8988T (cell line): ENCODE data around the gene GAB3.
"Not testable (repeated sequence)": the region's sequence is repeated elsewhere in the genome, so short reads cannot be mapped to it uniquely, and the experiment has no call there.

Experiments
- DNase-seq: peaks from one replicate; pipeline ENCODE4 v3.0.0; 2011

Gene GAB3

DNA sequence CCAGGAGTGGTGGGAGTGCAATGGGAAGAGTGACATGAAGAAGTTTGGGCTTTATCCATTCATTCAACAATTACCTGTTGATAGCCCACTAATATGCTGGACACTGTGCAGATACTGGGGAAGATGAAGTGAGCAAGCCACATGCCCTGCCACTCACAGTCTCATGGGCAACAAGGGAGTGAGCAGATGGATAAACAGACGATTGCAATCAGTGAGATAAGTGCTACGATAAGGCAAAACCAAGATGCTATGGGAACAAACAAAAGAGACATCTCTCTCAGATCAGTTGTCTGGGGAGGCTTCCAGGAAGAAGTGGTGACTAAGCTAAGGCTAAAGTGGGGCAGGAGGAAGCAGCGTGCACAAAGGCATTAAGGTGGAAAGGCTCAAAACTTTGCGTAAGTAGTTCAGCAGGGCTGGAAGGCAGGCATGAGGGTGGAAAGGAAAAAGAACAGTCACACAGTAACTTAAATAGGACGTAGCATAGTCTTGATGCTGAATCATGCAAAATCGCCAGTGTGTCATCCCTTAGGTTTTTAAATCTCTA, 31.7 kb downstream of the GAB3 start:
- DNase-seq: no peak

DNA sequence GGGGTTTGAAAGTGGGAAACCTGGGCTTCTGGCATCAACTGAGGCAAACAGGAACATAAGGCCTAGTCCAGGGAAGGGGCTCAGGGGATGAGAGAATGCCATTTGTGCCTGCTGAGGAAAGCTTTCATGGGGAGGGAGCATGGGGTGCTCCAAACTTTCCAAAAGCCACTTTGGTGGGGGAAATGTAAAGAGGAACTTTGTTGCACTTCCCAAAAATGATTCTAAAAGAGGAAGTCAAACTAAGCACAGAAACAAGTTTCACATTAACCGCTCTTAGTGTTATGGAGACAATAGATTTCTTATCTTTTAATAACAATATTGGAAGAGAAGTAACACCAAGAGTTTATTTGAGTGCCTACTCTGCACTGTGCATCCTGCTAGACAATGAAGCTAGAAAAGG, 32.3 kb downstream of the GAB3 start:
- no peak for DNase-seq

DNA sequence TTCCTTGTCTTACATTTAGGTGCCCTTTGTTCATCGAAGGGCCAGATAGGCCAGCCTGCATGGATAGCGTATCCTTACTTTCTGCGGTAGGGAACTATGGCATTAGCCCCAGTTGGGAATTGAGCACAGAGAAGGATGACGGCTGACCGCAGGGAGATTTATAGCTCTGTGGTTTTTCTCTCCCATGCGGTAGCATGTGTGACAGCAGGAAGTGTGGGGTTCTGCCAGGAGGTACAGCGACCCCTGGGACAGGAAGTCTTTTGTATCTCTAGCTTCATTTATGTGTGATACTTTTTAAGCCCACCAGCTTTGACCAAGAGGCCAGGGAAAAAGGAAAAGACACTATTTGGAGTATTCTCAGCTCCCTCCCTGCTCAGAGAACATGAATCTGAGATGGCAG, 33.1 kb downstream of the GAB3 start:
- no peak for DNase-seq

DNA sequence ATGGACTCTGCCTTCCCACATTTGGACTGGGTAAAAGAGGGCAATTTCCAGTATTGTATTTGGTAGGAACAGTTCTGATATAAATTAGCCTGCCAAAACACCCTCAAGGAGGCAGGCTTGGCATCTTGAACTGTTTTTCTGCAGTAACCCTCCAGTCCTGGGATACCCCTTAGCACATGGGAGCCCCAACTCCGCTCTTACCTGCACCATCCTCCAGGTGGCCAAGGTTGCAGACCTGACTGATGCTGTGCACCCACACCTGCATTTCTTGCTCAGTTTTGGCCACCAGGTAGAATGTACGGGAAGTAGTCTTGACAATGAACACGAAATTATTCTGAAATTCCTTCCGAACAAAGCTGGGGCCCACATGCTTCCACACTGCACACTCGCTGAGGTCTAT, 35.1 kb downstream of the GAB3 start:
- no peak for DNase-seq

DNA sequence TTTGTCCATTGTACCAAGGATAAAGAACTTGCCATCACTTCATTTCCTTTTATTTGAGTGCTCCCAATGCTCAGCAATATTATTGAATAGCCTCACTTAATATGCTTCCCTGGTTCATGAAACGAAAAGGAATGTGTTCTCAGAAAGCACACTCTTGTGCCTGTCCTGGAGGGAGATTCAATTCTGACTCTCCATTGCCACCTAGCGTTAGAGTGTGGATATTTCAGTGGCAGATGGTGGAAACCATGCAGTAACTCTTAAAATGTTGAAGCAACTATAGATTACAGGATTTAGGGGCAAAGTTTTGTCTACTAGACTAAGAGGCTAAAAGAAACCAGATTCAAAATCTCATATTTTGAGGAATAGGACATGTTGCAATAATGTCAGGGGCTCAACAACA, 36.0 kb downstream of the GAB3 start:
- DNase-seq: no peak

DNA sequence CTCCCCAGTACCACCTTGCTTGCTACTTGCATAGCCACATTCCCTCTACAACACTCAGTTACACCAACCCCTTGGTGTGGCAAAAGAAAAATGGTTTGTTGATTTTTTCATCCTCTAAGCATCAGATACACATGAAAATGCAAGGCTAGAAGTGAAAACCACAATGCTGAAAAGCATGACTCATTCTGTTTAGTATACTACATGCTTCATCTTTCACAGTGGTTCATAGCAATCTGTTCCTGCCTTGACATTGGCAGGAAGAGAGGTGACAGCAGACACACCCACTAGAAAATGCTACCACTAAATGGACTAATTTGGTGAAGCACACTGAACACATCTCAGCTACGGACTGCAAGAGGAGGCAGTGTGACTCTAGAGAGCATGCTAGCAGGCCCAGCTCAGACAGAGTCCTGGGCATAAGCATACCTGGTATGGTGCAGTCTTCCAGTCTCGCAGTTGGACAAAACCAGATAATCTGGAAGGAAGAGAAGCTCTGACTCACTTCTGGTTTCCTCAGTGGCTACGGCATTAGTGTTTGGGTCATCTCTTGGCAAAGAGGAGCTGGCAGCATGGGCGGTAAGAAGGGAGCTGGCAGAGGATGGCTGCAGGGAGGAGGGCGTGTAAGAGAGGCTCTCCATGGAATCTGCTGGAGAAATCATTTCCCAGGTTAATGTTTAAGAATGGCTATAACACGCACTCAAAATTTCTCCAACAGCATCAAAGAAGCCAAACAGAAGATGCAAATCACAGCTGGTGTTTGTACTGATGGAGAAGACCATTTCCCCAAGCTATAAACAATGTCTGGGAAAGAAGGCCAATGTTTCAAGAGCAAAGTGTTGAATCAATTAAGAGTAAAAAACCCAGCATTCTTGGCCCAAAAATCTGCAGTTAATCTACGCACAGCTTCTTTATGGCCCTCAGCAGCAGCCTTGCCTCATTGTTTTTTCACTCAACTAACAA, 37.8 kb downstream of the GAB3 start:
- DNase-seq: no peak

DNA sequence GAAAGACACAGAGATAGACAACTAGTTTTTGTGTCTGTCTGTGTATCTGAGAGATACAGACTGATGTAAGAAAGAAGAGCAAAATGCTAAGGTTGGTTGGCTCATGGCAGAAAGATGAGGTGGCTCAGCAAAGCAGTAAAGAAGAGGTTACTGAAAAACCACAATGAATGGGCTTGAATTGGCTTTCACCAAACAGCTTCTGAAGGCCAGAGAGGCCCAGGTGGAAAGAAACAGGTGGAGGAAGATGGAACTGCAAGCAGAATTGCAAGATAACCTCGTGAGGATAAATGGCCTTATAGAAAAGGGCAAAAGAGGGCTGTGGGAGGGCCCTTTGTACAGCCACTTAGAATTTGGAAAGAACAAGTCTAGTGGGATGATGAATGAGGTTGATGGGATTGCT, 39.6 kb downstream of the GAB3 start:
- DNase-seq: no peak

DNA sequence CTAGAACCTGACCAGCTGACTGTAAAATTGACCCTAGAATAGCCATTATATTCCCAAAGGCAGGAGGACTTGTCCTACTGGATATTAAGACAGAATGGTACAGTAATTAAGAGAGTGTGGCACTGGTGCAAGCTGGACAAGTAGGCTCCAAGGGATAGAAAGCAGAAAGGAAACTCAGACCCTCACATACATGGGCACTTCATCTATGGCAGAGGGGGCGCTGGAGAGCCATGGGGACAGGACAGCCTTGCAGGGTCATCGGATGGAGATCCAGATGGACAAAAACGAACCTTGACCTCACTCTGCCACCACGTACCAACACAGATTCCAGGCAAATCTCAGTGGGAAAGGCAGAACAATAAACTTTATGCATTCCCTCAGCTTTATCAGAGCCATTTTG, 40.6 kb downstream of the GAB3 start:
- DNase-seq: no peak

DNA sequence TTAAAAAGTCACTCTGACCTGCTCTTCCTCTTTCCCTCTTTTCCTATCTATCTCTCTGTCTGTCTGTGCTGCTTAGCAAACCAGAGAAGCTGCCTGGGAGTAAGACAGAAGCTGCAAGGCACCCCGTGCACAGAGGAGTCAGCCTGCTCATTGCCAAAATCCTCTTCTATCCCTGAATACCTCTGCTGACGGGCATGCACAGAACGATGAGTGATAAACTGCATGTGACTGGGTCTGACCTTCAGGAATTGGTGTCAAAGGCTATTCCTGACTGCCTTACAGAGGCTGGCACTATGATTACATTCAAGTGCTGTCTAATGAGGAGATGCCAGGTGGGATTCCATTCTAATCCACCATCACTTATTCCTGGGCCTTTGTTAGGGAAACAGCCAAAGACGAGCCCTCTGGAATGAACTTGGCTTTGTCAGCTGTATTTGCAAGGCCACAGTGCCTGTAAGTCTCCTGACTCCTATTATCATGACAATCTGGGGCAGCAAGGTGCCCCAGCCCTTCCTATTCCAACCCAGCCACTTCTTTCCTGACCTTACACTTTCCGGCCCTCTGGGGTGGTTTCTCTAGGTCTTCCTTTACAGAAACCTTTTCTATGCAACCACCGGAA, 52.1 kb downstream of the GAB3 start:
- DNase-seq: no peak

DNA sequence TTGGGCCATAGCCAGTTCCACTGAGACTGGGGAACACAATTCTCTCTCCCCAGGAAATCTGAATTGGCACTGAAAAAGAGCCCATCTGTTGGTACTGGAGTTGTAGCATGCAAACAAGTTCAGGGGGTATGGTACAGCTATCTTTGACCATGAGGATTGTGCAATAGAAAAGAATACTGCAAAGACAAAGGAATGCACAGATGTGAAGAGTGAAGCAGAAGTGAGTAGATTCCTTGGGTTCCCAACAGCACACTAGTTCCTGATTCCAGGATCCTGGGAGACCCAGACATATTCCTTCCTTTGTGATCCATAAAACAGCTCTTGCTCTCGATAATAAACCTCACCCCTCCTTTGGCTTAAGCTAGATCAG, 54.2 kb downstream of the GAB3 start:
- no peak for DNase-seq

DNA sequence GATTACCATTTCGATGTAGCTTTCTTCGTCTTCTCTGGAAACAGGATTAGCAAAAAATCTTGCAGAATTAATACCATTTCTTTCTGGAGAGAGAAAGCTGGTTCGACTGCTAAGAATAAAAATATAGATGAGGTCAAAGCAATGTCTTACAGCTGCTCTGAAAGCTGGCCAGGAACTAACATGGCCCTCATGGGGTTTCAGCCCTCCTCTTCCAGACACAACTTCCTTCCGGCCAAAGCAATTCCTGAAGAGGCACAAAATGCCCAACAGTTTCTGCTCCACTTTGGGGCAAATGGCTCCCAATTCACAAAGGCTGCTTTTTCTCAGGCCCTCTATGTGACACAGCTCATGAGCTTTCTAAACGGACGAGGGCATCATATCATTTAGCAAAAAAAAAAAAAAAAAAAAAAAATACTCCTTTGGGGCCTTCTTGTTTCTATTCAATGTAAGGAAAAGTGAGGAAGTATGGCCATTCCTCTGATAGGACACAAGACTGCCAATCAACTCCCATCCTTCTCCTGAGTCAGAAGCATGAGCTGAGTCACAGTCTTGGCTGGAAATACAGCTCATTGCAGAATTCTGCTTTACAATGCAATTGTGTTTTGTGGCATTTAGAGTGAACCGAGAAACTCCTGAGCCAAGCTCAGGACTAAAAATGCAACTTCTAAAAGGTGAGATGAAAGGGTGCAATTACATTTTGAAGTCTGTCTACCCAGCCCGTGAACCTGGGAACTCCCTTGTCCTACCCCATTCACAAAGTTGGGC, 54.8 kb downstream of the GAB3 start:
- DNase-seq: no peak

DNA sequence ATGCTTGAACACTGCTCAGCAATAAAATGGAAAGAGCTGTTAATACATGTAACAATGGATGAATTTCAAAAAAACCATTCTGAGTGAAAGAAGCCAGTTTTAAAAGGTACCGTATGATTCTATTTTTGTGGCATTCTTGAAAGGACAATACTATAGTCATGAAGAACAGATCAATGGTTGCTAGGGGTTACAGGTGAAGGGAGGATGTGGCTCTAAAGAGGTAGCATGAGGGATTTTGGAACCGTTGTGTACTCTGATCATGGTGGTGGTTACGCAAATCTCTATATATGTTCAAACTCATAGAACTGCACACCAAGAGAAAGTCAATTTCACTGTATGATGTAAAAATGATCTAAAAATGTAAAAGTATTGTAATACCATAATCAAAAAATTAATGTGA, 57.5 kb downstream of the GAB3 start:
- DNase-seq: no peak

DNA sequence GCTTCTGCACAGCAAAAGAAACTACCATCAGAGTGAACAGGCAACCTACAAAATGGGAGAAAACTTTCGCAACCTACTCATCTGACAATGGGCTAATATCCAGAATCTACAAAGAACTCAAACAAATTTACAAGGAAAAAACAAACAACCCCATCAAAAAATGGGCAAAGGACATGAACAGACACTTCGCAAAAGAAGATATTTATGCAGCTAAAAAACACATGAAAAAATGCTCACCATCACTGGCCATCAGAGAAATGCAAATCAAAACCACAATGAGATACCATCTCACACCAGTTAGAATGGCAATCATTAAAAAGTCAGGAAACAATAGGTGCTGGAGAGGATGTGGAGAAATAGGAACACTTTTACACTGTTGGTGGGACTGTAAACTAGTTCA, 60.4 kb downstream of the GAB3 start:
- not testable (repeated sequence) for DNase-seq

DNA sequence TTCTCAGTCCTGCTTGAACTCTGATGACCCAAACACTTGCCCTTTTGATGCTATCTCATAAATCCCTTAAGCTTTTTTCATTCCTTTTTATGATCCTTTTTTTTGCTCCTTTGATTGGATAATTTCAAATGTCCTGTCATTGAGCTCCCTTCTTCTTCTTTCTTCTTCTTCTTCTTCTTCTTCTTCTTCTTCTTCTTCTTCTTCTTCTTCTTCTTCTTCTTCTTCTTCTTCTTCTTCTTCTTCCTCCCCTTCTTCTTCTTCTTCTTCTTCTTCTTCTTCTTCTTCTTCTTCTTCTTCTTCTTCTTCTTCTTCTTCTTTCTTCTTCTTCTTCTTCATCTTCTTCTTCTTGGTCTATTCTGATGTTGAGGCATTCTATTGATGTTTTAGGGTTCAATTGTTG, 78.8 kb downstream of the GAB3 start:
- not testable (repeated sequence) for DNase-seq

DNA sequence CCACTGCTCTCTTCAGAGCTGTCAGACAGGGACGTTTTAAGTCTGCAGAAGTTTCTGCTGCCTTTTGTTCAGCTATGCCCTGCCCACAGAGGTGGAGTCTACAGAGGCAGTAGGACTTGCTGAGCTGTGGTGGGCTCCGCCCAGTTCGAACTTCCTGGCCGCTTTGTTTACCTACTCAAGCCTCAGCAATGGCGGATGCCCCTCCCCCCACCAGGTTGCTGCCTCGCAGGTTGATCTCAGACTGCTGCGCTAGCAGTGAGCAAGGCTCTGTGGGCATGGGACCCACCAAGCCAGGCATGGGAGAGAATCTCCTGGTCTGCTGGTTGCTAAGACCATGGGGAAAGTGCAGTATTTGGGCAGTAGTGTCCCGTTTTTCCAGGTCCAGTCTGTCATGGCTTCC, 80.0 kb downstream of the GAB3 start:
- DNase-seq: not testable (repeated sequence)

DNA sequence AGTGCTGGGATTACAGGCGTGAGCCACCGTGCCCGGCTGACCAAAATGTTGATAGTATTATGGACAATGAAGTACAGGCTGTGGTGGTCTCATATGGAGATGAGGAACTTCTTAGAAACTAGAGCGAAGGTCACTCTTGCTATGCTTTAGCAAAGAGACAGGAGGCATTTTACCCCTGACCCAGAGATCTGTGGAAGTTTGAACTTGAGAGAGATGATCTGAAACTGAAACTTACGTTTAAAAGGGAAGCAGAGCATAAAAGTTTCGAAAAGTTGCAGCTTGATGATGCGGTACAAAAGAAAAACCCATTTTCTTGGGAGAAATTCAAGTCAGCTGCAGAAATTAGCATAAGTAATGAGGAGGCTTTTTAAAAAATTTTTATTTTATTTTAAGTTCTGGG, 89.0 kb downstream of the GAB3 start:
- DNase-seq: no peak

DNA sequence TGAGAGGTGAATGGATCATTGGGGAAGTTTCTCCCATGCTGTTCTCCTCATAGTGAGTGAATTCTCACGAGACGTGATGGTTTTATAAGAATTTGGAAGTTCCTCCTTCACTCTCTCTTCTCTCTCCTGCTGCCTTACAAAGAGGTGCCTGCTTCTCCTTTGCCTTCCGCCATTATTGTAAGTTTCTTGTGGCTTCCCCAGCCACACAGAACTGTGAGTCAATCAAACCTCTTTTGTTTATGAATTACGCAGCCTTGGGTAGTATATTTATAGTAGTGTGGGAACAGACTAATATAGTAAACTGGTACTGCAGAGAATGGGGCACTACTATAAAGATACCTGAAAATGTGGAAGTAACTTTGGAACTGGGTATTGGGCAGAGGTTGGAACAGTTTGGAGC, 89.7 kb downstream of the GAB3 start:
- DNase-seq: no peak

DNA sequence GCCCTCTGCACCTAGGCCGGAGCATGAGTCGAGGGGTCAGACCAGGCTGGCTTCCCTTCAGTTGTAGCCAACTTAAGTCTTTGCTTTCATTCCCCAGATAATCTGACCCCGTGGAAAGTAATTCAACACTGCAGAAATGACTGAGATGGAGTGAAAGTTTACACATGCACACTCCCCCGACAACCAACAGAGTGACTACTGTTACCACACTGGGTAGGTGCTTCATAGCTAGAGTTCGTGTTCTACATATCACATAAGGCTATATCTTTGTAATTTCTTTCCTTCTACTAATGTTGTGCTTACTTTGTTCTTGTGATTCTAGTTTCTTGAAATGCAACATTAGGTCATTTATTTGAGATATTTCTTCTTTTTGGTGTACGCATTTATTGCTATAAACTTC, 90.3 kb downstream of the GAB3 start:
- DNase-seq: no peak

DNA sequence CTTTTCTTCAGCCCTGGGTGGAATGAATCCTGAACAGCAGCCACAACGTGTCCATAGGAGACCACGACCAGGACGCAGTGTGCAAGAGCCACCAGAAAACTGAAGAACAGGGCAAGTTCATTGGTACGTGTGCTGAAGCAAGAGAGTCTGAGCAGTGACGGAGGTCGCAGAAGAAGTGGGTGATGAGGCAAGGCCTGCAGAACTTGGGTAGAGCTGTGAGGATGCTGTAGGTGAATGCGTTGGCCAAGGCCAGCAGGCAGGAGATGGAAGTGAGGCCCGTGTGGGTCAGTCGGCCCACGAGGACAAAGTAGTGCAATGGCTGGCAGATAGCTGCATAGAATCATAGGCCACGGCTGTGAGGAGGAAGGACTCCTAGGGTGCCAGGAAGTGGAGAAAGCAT, 91.9 kb downstream of the GAB3 start:
- no peak for DNase-seq

DNA sequence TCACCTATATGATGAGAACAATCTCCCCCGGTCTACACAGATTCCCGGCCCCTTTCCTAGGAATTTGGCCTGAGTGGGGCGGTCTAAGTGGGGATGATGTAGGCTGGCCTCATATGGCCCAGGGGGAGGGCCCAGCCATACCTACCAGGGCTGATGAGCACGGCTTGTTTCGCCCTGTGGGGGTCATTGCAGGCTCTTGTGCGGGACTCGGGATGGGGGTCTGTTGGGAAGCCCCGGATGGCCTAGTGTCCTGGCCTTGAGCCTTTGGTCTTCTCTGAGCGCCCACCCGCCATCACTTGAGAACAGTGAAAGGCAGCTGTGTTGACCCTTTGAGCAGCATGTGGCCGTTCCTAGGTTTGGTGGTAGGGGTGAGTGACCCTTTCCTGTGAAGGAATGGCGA, 92.7 kb downstream of the GAB3 start:
- no peak for DNase-seq

DNA sequence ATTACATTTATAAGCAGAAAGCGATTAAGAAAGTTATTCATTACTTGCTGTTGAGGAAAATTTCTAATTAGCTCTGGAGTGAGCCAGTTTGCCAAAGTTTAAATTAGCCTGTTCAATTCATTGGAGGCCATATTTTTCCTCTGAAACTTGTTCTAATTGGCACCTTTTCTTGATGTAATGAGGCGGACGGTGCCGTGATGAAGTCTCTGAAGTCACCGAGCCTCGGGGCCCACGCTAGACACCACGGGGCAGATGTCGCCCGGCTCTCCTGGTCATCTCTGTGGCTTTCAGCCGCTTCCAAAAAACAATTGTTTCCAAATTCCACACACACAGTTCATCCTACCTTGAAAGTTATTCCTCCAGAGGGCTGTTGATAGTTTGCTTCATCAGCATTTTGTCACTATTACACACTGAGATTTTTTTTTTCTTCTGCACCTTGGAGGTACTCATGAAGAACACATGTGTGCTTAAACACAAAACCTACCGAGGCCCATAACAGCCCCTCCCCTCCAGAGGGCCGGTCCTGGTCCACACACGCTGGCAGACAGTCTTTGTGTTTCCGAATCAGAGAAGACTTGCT, 93.6 kb downstream of the GAB3 start:
- no peak for DNase-seq

DNA sequence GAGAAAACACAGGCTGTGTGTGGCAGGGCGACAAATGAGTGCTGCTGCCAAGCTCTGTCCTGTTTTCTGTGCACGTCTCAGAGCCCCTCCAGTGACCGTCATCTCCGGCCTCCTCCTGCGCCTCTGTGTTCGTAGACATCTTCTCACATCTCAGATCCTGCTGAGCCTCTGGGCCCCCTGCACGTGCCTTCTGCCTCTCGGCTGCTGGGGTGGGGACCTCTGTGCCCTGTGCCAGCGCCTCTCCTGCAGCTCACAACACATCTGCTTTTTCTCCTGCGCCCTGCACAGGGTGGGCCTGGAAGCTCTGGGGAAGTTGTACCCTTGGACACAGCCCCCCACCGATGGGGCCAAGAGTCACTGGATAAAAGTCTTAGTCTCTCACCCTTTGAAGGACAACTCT, 95.1 kb downstream of the GAB3 start:
- no peak for DNase-seq

DNA sequence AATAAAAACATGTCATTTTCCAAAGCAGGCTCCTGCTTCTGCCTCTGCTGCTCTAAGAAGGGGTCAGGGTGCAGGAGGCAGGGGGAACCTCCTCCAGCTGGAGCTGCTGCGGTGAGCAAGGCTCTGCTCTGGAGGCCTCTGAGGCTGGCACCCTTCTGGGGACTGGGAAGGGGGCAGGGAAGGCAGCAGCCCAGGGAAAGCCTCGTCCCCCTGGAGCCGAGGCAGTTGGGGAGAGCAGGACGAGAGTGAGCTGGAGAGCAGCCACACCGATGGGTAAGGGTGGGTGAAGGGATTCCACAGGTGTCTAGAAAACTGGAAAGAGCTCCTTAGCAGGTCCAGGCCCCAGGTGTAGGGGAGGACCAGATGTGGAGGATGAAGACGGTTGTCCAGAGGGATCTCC, 95.5 kb downstream of the GAB3 start:
- no peak for DNase-seq
